NCI-H1436 treated with DMSO at 0.1 percent for 48 hours (cell line): ENCODE results near the gene FOXI1.

ENCODE experiments used
- DNase-seq: peaks from one replicate; lab custom pipeline; 2025; lab: John Stamatoyannopoulos, UW

The FOXI1 gene

GRCh38 chr5:170105642-170106611 is at the start of gene FOXI1:
Gene FOXI1, plus strand, starts transcription at chr5:170105897. Its CDS starts 61 bp downstream, at chr5:170105958.
- DNase-seq, result no peak

- no peak for DNase-seq
Measured at GRCh38 chr5:170056561-170057267, 49.0 kb upstream of the FOXI1 start.

- no peak for DNase-seq
Measured at GRCh38 chr5:170057311-170057710, 48.4 kb upstream of the FOXI1 start.

- no peak for DNase-seq
Measured at GRCh38 chr5:170059221-170059620, 46.5 kb upstream of the FOXI1 start.

- DNase-seq, result no peak
Measured at GRCh38 chr5:170067152-170067551, 38.5 kb upstream of the FOXI1 start.

- no peak for DNase-seq
Measured at GRCh38 chr5:170067574-170068170, 38.0 kb upstream of the FOXI1 start.

- no peak for DNase-seq
Measured at GRCh38 chr5:170069512-170069911, 36.2 kb upstream of the FOXI1 start.

- DNase-seq, result no peak
Measured at GRCh38 chr5:170070556-170071412, 34.9 kb upstream of the FOXI1 start.

GRCh38 chr5:170071748-170072147 is 33.9 kb upstream of the FOXI1 start:
- no peak for DNase-seq

- DNase-seq, result no peak
Measured at GRCh38 chr5:170075696-170076095, 30.0 kb upstream of the FOXI1 start.

GRCh38 chr5:170076211-170076610 is 29.5 kb upstream of the FOXI1 start:
- DNase-seq, result no peak

GRCh38 chr5:170076739-170077138 is 29.0 kb upstream of the FOXI1 start:
- no peak for DNase-seq

- DNase-seq, result no peak
Measured at GRCh38 chr5:170077526-170077925, 28.2 kb upstream of the FOXI1 start.

- DNase-seq, result no peak
Measured at GRCh38 chr5:170078458-170078857, 27.2 kb upstream of the FOXI1 start.

GRCh38 chr5:170078931-170079330 is 26.8 kb upstream of the FOXI1 start:
- no peak for DNase-seq

GRCh38 chr5:170080217-170080616 is 25.5 kb upstream of the FOXI1 start:
- DNase-seq, result no peak

- no peak for DNase-seq
Measured at GRCh38 chr5:170080786-170081445, 24.8 kb upstream of the FOXI1 start.

GRCh38 chr5:170081616-170082015 is 24.1 kb upstream of the FOXI1 start:
- no peak for DNase-seq

- DNase-seq, result no peak
Measured at GRCh38 chr5:170082701-170083100, 23.0 kb upstream of the FOXI1 start.

- DNase-seq, result no peak
Measured at GRCh38 chr5:170087168-170087817, 18.4 kb upstream of the FOXI1 start.
